AG20443 (cell line): ENCODE data around the gene PRB4.
"Not testable (repeated sequence)": the region's sequence is repeated elsewhere in the genome, so short reads cannot be mapped to it uniquely, and the experiment has no call there.

ENCODE experiments used
- DNase-seq: peaks from one replicate; pipeline ENCODE4 v3.0.0; 2012; ENCODE audit warnings: low spot score, mixed read lengths

PRB4 gene

GRCh38 chr12:11310336-11310735 is at the start of gene PRB4:
Gene PRB4 (minus strand): TSS chr12:11310436. CDS start chr12:11310398, 38 bp downstream.
- DNase-seq, result no peak

DNA sequence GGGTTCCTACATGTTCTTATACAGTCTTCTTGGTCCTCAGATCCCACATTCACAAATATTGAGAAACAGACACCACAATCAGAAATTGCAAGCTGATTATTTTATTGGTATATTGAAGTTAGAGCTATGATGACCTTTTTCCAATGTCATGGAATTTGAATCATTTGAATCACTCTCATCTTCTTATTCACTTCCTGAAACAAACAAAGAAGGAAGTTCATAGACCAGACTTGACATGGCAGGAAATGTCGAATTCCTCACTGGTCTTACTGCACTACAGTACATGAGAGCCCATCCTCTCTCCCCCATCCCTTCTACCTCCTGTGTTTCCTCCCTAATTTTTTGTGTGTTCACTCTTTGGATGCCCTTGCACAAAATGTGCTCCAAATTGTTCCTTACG is 41.5 kb upstream of the PRB4 start:
- not testable (repeated sequence) for DNase-seq

GRCh38 chr12:11348439-11348838 is 38.2 kb upstream of the PRB4 start:
- no peak for DNase-seq

GRCh38 chr12:11347810-11348209 is 37.6 kb upstream of the PRB4 start:
- no peak for DNase-seq

- DNase-seq, result no peak
Observed at GRCh38 chr12:11344500-11344899, 34.3 kb upstream of the PRB4 start.

GRCh38 chr12:11324426-11324825 is 14.2 kb upstream of the PRB4 start:
- DNase-seq, result no peak

DNA sequence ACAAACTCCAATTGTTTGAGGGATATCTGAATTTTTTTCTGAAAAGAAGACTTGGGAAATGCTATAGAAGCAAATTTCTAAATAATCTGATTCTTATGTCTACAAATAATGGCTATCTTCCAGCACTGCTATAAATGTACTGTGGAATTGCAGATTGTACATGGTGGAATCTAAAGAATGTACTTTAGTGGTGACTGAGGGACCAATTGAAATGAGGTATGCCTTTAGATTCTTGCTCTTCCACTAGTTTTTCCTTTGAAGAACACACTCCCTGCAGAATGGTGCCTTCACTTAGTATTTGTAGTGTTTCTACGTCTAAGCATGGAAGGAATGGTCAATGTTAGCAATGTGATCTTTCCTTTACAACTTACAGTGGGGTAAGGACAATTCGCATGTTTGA is 11.7 kb upstream of the PRB4 start:
- DNase-seq, result no peak

- DNase-seq, result no peak
Observed at GRCh38 chr12:11307143-11307542, 3.1 kb downstream of the PRB4 start.

DNA sequence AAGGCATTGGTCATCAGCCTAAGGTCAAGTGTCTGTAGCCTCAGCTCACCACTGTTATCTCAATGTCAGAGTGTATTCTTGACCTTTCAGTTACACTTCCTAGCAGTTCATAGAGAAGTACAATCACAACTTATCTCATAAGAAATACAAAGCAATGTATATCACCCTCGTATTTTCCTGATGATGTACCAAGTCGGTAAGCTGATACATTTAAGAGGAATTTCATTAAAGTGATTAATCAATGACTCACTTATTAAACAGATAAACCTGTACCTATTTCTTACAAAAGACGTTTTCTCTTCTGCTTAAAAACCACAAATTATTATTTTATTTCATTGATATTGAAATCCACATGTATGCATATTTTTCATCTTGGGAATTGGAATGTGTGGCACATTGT is 36.8 kb downstream of the PRB4 start:
- no peak for DNase-seq

GRCh38 chr12:11269607-11270006 is 40.6 kb downstream of the PRB4 start, which contains the start of gene PRB3:
Gene PRB3 (minus strand): TSS chr12:11269707. CDS start chr12:11269669, 38 bp downstream.
- no peak for DNase-seq

DNA sequence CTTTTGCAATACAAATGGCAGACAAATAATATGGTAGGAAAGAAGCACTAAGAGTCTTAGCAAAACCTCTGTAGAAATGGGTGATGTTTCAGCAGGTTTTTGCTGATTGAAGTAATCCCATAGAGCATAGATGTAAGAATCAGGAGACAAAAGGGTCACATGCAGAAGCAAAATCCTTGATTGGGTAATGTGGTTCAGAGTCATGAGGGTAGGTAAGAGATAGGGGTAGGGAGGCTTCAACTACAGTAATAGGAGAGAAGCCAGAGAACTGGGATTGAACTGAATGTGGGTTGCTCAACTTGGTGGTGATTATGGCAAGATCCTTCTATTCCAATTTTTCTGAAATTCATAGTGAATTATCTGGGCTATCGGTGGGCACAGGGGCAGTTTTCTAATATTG is 45.7 kb downstream of the PRB4 start:
- no peak for DNase-seq
